ENCODE data around the gene FLAD1.
"Not testable (repeated sequence)": the region's sequence is repeated elsewhere in the genome, so short reads cannot be mapped to it uniquely, and the experiment has no call there.

The FLAD1 gene

GRCh38 chr1:154992721-154993571, 9.8 kb downstream of the FLAD1 start:
- no peak for DNase-seq

GRCh38 chr1:154993572-154994268, 10.6 kb downstream of the FLAD1 start, which contains the start of gene LENEP:
Gene LENEP, plus strand, starts transcription at chr1:154993586. Its CDS starts 22 bp downstream, at chr1:154993608.
- no peak for DNase-seq

DNA sequence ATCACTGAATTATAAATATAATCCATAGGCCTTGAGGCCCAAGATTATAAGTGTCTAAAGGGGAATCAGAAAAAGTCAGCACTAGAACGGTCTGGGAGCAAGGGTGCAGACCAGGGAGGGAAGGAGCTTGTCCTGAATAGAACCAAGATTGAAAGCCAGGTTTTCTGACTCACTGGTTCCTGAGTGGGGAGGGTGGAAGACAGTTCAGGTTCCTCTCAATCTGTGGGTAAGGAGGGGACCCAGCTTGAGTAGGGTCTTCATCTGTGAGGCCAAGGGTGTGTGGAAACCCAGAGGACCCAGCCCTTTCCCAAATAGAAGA, 11.1 kb downstream of the FLAD1 start:
- no peak for DNase-seq

DNA sequence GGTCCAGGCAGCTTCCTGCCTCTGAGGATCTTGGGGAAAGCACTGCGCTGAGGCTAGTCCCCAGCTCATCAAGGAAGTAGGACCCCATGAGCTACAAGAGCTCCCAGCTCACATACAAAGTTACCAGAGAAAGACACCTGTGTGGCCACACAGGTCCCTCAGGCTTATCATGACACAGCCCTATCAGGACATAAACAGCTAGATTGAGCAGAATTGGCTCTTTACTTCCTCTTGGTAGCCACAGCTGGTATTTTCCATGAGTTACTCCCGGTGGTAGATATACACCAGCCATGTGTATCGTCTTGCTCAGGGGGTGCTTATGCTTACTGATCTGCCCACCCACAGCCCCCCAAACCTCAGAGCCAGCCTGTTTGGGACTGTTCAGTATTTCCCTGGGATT, 11.4 kb downstream of the FLAD1 start:
- no peak for DNase-seq

GRCh38 chr1:154995301-154995983, 12.3 kb downstream of the FLAD1 start:
- not testable (repeated sequence) for DNase-seq

DNA sequence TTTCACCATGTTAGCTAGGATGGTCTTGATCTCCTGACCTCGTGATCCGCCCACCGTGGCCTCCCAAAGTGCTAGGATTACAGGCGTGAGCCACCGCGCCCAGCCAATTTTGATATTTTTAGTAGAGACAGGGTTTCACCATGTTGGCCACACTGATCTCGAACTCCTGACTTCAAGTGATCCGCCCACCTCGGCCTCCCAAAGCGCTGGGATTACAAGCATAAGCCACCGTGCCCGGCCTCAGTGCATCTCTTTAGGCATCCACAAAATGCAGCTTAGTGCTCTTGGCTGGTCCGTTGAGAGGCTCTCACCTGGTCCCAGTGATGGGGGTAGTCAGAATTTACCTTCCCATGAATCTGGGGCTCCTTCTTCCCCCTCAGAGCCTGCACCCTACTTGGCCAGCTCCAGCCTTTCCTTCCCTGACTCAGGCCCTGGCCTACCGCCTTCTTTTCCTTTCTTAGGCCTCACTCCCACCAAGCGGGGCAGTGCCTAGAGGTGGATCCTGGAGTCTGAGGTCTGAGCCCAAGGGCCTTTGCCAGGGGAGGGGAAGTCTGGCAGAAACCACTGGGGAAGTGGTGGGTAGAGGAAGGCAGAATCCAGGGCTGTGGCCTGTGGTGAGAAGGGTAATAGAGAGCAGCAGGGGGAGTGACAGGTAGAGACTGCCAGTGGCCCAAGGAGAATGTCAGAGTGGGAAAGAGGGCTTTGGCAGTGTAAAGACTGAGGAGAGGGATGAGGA, 14.0 kb downstream of the FLAD1 start:
- DNase-seq, result no peak

- DNase-seq, result no peak
Observed at GRCh38 chr1:154998201-154998780, 15.1 kb downstream of the FLAD1 start.

- DNase-seq, result peak in 1 of 2 experiments; percentile 31
Observed at GRCh38 chr1:154998818-154999570, 15.8 kb downstream of the FLAD1 start.

DNA sequence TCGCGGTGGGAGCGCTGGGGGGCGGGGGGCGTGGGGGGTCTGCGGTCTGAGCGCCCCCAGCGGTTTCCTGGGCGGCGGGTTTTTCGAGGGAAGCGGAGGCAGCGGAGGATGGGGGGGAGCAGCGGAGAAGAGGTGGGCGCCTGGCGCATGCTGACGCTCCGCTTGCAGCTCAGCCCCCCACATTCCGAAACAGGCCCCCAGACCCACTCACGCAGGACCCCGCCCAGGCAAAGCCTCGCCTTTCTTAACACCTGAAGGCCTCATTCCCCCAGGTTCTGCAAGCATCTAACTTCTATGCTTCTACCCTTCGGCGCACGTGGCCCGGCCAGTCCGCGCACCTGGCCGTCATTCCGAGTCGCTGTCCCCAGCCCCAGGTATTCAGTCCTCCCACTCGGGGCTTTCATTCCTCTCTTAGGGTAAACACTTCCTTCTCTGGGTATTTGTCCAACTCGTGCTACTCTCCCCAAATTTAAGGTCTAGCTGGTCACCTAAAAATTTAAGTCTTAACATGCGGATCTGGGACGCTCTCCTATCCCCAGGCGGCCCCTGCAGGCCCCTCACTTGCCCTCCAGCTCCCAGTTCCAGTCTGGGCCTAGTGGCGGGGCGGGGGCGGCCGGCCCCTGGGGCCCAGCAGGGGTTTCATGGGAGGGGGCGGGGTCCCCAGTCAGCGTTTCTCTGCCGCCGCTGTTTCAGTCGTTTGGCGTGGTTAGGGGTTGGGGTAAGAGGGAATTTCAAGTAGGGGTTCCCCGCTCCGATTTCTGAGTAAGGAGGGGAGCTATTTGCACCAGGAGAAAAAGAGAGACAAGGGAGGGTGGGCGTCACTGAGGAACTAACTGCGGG, 16.6 kb downstream of the FLAD1 start:
- no peak for DNase-seq

- DNase-seq, result no peak
Observed at GRCh38 chr1:155000411-155000725, 17.2 kb downstream of the FLAD1 start.

DNA sequence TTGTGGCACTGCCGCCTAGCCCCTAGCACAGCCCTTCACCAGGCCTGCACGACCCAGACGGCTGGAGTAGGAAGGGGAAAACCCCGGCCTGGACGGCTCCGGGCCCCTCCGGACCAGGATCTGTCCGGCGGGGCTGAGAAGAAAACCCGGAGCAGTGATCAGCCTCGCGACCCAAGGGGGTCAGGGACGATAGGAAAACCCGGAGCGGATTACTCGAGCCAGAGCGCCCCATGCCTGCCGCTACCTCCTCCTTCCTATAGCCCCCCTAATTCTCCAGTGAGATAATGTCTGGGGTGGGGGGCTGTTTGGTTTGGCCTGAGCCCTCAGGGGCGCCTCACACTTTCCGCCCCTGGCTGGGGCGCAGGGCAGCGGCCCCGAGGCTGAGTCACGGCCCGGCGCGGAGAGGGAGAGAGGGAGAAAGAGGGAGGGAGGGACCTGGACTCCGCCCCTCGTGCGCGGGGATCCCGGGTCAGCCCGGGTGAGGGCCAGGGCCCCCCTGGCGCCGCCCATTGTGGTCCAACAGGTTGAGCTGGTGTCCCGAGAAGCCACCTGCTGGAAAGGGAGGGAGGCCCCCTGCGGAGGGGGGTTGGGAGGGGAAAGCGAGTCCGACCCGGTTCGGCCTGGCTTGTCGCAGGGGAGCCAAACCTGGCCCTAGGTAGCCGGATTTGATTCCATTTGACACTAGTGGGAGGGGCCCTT, 17.7 kb downstream of the FLAD1 start:
- peak in 1 of 2 experiments; percentile 27 for DNase-seq

GRCh38 chr1:155001425-155001674, 18.2 kb downstream of the FLAD1 start:
- no peak for DNase-seq

- DNase-seq, result peak; percentile 98
Observed at GRCh38 chr1:155001675-155002463, 18.7 kb downstream of the FLAD1 start.

DNA sequence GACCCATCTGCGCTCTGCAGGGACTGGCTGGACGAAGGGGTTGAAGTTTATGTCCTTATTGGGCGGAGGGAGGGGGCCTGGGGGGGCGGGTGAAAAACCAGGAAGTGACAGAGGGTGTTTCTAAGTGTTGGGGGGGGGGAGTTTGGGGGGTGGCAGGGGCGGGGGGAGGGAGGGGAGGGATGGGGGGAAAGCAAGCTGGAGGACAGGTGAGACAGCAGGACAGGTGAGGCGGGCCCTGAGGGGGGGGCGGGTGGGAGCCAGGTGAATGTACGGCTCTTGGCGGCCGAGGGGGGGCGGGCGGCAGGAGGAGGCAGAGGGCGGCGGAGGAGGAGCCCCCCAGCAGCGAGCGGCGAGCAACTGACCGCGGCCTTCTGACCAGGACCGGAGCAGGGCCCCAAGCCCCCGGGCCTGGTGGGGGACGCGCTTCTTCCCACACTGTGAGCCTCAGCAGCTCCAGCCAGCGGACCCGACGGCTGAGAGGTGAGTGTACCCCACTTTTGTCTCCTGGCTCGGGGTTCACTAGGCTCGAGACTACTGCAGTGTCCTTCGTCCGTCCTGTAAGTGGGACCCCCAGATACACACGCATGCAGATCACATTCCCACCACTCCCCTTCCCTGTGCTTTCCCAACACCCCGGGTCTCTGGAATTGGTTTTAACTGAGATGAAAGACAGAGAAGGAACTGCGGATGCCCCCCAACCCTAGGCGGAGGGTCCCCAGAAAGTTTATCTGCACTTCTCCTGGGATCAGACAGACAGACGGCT, 19.5 kb downstream of the FLAD1 start, which contains the start of gene ZBTB7B:
ZBTB7B (plus strand) TSS at position 339 of the 763 bp plus-strand sequence. CDS start 11,859 bp downstream, outside the sequence.
- no peak for DNase-seq

GRCh38 chr1:155003227-155003765, 20.2 kb downstream of the FLAD1 start:
- no peak for DNase-seq

- no peak for DNase-seq
Observed at GRCh38 chr1:155003766-155004351, 20.7 kb downstream of the FLAD1 start.

- DNase-seq, result no peak
Observed at GRCh38 chr1:155004352-155005075, 21.4 kb downstream of the FLAD1 start.
